HG02970 (cell line): ENCODE data around the gene HTR3D.
"Not testable (repeated sequence)": the region's sequence is repeated elsewhere in the genome, so short reads cannot be mapped to it uniquely, and the experiment has no call there.

ENCODE experiments used
- ATAC-seq: cut with Tn5 transposase; IDR thresholded peaks from one replicate; pipeline ENCODE4 v1.9.1; 2021; ENCODE audit warnings: mild to moderate bottlenecking, moderate library complexity, moderate number of reproducible peaks; ENCODE audit not compliant: unreplicated experiment, low FRiP score

The HTR3D gene

DNA sequence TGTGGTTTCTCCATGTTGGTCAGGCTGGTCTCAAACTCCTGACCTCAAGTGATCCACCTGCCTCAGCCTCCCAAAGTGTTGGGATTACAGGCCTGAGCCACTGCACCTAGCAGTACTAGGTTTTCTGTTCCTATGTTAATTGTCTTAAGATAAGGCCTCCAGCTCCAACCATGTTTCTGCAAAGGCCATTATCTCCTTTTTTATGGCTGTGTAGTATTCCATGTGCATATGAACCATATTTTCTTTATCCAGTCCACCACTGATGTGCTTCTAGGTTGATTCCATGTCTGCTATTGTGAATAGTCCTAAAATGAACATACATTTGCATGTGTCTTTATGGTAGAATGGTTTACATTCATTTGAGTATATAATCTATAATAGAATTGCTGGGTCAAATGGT, 31.1 kb downstream of the HTR3D start:
- no peak for ATAC-seq

DNA sequence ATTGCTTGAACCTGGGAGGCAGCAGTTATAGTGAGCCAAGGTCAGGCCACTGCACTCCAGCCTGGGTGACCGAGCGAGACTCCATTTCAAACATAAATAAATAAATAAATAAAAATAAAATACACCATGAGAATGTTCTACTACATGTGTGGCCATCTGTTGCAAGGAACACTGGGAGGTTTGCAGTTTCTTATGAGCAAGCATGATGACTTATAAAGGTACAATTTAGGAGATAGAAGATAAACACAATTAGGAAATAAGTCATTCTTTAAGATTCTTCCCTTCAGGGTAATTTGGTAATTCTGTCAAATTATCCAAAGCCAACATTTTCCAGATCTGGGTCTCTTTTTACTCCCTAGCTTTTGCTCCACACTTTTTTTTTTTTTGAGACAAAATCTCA, 34.7 kb downstream of the HTR3D start:
- no peak for ATAC-seq

DNA sequence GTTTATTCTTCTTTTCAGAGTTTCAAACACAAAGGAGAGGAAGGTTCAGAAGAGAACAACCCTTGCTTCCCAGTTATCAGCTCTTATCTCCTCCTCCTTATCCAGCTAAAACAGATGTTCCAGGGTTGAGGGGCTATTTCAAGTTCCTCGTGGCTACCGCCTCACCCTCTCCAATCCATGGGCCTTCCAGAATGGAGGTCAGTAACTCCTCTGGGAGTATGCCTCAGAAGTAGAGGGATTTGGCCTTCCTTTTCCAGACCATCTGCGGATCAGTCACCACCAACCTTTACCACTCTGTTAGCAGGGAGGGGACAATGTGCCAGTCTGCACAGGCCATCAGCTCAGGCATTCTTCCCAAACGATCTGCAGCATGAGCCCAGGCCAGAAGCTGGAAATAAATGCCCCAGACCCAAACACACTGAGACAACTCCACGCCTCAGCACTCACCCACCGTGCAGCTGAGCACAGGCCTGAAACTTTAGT, 36.1 kb downstream of the HTR3D start:
- ATAC-seq: no peak

DNA sequence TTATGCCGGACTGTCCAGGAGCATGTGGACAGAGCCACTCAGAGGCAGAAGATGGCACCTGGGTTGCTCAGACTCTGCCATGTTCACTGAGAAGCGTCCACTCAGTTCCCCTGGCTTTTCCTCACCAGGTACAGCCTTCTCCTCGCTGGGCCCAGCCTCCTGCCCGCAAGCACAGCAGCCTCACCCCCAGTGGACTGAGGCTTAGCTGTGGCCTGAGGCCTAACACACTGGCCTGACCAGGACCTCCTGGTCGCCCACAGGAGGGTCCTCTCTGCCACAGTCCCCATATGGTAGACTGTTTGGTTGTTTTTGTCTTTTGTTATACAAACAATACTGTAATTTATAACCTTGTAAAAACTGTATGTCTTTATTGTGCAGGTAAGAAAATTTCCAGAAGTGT, 36.8 kb downstream of the HTR3D start:
- ATAC-seq: no peak

DNA sequence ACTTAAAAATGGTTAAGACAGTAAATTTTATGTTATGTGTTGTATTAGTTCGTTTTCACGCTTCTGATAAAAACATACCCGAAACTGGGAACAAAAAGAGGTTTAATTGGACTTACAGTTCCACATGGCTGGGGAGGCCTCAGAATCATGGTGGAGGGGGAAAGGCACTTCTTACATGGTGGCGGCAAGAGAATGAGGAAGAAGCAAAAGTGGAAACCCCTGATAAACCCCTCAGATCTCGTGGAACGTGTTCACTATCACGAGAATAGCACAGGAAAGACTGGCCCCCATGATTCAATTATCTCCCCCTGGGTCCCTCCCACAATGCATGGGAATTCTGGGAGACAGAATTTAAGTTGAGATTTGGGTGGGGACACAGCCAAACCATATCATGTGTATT, 39.6 kb downstream of the HTR3D start:
- not testable (repeated sequence) for ATAC-seq

DNA sequence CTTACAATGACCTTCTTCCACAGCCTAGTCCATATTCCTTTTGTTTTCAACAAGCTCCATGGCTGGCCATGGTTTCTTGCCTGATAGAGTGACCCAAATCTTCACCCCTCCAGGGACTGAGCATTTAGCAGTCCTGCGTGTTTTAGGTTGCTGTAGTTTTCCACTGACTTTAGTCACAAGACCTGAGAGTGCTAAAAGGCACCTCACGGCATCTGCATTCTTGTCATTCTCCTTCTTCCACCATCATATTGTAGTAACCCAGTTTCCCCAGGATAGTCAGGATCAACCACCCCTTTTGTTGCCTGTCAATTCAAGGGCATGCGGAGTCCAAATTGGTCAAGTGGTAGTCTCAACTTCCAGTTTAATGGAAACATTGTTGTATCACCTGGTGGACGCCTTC, 42.1 kb downstream of the HTR3D start:
- no peak for ATAC-seq

DNA sequence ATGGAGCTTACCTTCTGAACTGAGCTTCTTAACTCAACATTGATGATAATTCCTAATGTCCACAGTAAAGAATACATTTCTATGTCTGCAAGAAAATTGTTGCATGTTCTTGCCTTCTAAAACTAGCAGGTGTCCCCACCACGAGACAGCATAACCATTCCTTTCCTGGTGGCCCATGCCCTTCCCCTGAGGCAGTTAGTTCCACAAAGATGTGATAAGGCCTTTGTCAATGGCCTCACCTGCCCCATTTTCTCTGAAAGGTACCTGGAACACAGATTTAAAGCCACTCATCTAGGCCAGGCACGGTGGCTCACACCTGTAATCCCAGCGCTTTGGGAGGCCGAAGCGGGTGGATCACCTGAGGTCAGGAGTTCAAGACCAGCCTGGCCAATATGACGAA, 44.4 kb downstream of the HTR3D start:
- ATAC-seq: no peak

DNA sequence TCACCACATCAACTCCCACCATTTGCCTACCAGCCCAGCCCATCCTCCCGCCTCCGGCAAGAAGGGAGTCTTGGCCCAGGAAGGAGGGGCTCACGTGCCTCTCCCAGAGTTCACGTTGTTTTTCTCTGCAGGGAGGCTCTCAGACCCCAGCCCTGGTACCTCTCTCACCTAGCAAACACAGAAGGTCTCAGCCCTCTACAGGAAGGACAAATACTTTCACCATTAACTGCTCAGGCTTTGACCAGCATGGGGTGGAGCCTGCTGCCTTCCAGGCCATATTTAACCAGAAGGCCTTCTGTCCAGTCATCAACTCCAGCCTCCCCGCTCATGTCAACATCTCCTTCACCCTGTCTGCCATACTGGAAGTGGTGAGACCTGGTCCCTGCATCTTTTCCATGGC, 46.3 kb downstream of the HTR3D start:
- no peak for ATAC-seq

DNA sequence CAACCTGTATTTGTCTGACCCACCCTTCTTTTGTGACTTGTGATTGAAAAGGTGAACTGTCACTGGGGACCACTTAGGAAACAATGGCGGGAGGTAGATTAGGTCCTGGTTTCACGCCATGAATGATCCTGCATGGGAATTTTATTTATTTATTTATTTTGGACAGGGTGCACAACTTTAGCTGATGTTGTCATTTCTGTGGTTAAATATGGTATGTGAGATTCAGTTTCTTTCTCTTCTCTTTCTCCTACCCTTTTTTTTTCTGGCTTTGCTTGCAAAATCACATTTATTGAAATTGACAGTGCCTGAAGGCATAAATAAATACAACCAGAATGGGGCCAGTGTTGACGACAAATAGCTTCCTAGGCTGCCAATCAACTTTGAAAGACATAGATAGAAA, 47.3 kb downstream of the HTR3D start:
- no peak for ATAC-seq

DNA sequence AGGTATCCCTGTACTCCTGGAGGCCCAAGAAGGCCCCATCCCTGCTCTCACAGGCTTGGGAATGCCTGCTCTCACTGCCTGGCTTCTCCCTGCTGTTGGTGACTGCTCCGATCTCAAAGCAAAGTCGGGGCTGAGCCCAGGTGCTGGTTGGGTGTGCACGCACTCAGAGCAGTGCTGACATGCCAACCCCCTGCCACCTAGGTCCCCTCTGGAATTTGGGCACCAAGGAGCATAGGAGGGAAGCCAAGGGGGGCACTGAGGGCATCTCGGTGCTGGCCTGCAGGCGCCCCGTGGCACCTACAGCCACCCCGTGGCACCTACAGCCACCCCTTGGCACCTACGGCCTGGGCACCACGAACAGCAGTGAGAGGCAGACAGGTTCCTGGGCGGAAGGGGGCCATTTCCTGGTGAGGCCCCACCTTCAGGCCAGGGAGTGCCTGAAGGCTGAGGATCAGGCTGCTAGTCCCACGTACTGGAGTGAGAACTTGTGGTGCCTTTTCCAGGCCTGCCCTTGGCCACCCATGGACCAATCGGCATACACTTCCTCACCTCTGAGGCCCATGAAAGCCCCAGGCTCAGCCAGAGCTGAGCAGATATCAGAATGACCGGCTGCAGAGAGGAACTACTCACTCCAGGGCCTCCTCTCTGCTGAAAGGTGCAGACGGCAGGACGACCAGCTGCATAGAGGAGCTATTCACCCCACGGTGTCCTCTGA, 49.7 kb downstream of the HTR3D start:
- no peak for ATAC-seq

DNA sequence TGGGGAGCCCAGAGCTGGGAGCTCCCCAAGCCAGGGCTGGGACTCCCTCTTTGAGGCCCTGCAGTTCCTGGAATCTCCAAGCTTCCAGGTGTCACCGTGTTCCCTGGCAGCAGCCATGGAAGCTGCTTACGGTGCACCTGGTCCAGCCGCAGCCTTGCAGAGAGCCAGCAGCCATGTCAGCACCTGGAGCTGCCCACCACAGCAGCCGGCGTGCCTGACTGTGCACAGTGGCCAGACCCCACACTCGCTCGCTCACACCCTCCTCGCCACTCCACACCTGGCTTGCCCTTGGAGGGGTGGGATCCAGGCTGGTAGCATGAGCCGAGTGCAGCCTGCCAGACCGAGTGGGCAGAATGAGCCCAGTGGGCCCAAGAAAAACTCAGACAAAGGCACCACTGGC, 50.5 kb downstream of the HTR3D start:
- no peak for ATAC-seq

DNA sequence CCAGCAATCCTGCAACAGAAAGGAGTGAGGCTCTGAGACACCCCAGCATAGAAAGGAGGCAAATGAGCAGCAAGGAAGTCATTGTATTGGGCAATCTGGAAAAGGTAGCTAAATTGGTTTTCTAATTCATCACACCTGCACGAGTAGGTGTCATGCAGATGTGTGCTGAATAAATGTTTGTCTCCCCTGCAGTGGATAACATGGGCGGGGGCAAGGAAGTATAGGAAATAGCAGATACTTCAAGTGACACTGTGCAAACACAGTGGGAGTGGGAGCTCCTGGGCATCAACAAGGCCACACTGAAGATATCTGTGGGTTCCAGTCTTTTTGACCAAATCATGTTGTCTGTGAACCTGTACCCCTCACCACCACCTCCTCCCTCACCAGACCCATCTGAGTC, 50.9 kb downstream of the HTR3D start:
- ATAC-seq: no peak

DNA sequence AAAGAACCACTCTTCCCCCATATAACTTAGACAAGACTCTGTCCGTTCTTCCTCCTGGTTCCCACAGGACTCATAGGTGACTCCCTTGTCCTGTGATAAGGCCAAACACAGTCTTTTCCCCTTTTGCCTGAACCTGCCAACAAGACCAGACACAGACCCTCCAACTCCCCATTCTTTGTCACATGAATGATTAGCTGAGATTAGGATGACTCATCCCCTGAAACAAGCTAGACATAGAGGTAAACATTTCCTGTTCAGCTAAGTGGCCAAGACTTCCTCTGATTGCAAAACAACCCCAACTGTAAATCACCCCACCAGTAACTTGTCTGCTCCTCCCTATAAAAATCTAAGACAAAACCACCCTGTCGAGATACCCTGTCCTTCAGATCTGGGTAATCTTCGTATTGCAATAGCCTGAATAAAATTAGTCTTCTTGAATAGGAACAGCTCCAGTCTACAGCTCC, 53.9 kb downstream of the HTR3D start:
- no peak for ATAC-seq
